Hematopoietic multipotent progenitor cell treated with erythropoietin and hydrocortisone succinate and interleukin-3 and kit ligand, for 8 days (in vitro differentiated cells): ENCODE results near the gene THSD4.
"Not testable (repeated sequence)": the region's sequence is repeated elsewhere in the genome, so short reads cannot be mapped to it uniquely, and the experiment has no call there.

ENCODE experiments used
- DNase-seq: peaks from one replicate; pipeline ENCODE4 v3.0.0-alpha.2; 2015

Gene THSD4

GRCh38 chr15:71232411-71232810 is 117.1 kb downstream of the THSD4 start:
- no peak for DNase-seq

DNA sequence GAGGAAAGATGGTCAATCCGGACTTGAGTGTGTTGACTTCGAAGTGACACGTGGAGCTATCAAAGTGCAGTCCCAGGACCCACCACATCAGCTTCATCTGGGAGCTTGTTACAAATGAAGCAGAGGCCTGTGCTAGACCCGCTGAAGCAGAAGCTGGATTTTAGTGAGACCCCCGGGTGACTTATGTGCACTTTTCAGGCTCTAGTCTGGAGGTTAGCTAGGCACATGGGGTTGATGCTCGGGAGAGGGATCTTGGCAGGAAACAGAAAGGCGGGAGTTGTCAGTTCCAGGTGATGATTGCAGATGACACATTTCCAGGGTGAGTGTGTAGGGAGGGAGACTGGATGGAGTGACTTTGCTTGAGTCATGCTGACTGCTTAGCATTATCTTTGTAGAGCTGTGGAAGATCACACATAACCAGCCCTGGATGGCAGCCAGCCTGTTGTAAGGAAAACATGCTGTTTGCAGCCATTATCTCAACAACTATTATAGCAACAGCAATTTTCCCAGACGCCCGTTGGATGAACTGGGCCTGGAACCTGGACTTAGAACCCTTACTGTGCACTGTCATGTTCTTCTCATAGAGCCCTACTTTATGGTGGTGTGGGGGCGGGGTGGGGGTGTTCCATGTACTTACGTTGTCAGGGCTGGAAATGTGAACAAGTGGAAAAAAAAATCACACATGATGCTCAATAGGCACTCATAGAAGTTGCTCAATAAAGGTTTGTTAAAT is 122.4 kb downstream of the THSD4 start:
- no peak for DNase-seq

DNA sequence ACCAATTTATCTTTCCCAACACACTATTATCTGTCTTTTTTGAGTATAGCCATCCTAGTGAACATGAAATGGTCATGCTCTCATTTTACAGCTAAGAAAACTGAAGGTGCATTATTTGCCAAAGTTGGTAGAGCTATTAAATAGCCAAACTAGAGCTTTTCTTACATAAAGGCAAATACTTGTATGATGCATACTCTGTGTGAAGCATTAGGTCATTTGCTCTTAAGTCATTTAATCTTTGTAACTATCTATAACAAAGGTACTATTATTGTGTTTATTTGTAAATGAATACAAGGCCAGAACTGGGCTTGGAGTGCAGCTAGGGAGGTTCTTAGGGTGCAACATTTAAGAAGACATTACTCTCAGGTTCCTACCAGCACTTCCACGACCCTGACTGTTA is 123.7 kb downstream of the THSD4 start:
- no peak for DNase-seq

DNA sequence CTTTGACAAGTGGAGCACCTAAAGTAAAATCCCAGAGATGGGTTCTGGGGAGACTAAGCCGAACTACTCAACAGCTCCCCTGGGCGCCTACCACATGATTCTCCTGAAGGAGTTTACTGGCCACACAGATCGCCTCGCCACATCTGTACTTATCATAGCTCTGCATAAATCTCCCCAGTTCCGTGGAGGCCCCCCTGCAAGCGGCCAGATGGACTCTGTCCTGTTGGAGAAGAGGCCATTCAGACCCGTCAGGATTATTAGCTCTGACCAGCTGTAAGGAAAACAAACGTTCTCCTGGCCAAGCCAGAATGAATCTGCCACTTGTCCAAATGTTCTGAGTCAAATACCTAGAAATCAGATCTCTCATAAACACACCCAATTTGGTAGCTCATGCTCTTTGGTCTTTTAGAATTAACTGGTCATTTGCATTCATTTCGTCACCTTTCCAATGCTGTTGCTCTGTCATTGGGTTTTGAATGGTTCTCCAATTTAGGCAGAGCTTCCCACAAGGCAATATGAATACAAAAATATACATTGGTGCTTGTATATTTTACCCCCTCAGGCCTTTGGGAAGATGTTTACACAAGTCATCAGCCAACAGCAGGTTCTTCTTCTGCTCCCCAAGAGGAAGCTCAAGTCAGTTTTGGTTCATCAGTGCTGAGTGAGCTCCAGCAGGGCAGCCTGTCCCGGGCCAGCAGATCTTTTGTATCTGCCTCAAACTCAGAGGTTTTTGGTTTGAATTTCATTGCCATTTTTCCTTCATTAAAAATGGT is 124.5 kb downstream of the THSD4 start:
- no peak for DNase-seq

DNA sequence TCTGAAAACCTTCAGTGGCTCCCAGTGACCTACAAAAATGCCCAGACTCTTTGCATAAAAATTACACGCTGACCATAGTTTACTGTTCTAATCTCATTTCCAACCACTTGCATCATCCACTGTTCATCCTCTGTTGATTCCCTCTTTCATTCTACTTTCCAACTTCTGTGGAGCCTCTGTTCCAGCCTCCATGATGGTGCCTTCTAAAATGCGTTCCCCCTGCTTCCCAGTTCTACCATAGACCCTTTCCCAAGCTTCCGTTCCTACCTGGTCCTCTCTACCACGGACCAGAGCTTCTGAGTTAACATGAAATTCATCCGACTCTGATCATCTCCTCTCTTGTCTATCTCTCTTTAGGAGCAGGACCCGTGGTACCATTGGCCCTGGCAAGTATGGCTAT is 127.0 kb downstream of the THSD4 start:
- no peak for DNase-seq

DNA sequence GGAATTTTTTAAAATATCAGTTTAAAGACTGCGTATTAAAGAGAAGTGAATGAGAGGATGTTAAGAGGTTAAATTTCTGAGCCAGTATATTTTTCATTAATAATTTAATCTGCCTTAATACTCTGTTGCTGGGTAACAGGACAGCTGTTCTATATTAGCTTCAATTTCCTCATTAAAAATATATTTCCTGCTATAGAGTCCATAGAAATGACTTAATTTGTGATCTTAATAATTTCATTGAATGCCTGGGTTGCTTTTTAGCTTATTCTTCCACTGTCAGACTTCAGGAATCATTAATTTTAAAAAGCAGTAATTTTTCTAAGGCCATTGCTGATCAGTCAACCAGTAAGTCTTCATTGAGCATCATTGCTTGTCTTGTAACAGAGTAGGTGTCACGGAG is 129.0 kb downstream of the THSD4 start:
- DNase-seq = no peak

DNA sequence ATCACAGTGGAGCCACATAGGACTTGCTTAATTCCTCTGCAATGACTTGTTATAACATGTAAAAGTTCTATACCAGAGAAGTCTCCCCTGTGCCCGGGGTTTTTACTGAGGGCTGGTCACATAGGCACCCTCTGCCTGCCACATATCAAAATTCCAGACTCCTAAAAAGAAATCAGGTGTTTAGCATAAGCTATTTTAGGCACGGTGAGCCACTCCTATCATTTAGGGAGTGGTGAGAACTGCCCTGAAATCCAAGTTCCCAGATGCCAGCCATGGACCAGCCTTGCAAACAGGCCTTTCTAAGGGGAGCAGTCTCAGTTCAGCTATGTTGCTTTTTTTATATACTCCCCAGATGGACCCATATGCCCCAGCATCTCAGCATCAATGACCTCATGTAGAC is 130.3 kb downstream of the THSD4 start:
- no peak for DNase-seq

DNA sequence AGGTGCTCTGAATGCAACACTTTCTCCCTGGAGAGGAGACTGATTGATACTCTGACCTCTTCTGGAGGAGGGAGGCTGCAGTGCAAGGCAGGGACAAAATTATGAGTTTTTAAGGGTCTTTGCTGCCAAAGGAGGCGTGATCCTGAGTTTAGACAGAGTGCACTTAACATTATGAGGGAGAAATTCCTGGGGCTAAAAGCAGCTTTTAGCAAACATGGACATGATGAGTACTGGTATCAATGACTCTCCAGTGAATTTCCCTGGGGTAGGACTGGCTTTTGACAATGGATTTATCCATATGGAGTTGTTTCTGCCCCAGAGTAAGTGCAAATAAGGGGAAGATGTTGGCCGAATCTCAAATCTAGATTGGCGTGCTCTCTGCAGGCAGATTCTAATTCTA is 133.1 kb downstream of the THSD4 start:
- no peak for DNase-seq

DNA sequence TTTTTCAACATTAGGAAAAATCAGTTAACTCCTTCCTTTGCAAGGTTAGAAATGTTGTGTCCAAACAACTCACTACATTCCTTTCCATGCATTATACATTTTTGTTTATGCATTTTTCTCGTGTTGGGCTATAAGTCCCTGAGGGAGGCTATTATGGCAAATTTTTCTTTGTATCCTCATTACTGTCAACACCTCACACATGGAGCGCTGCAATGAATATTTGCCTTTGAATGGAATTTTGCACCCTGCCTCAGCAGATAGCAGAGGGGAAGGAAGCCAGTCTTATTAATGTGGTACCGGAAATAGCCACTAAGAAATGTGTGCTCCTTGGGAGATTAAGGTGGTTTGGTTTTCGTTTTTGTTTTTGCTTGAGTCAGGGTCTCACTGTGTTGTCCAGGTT is 134.7 kb downstream of the THSD4 start:
- no peak for DNase-seq

DNA sequence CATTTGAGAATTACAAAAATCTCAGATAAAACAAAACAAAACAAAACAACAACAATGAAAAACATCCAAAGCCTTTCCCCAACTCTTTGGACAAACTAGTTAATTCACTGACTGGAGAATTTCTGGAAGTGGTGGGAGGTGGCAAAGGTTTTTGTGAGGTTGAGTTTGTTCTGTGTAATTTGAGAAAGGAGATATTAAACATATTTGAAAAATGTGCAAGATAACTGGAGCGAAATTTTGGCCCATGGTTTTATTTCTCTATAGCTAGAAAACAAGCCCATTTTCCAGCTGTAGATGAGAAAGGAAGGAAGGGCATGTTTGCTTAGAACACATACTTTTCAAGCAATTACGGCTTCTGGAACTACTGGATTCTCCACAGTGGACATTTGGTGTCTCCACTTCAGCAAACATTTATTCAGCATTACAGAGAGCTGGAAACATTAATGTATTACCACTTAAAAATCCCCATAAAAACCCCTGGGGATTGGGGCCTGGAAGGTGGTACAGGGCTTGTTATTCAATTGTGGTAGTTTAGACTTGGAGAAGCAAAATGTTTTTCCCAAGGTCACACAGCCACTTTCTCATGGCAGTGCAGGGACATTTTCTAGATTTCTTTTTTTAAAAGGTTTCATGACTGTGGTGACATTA is 135.8 kb downstream of the THSD4 start:
- no peak for DNase-seq

GRCh38 chr15:71251584-71252043 is 136.3 kb downstream of the THSD4 start:
- no peak for DNase-seq

- DNase-seq = no peak
Observed at GRCh38 chr15:71252044-71252739, 136.9 kb downstream of the THSD4 start.

- no peak for DNase-seq
Observed at GRCh38 chr15:71252740-71253047, 137.4 kb downstream of the THSD4 start.

- DNase-seq = no peak
Observed at GRCh38 chr15:71254491-71254890, 139.2 kb downstream of the THSD4 start.

DNA sequence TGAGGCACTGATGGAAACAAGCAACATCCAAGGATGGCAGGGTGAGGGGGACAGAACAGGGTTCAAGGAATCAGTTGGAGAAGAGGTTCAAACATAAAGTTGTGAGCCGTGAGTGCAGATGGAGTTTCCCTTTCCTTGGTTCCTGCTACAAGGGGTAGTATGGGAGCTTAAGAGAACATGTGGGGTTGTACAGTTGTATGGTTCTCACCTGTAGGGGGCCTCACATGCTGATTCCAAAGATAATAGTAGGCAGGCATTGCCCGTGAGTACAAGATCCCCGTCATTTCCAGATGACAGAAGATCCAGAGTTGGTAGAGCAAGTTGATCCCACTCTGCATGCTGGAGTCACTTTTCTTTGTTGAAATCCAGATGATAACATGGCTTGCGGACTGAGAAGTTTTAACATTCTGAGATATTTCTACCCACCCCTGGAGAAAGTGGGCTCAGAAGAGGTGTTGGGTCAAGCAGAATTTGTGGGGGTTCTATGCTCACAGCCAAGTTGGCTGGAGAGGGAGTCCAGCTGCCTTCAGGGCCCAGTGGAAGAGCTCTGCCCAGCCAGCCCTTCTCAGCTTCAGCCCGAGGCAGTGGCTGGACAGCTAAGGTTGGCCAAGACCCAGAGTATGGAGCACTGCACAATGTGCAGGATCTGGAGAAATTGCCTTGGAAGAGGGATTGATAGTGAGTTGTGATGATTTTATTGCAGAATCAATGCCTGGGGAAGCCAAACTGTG is 141.8 kb downstream of the THSD4 start:
- DNase-seq = no peak

DNA sequence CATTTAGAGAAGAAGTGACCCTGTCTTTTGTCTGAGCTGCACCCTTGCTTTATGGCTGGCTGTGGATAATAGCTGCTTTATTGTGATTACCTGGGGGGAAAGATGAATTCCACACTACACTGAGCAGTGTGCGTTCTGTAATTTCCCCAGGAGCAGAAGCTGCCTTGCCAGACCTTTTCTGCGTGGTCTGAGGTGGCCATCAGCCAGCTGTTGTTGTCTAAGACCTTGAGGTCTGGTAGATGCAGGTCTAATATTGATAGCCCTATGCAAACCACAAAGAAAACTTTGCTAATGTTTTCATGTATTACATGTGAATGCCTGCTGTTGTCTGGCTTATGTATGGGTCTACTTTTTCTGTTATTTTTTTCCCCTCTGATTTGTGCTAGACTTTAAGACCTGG is 144.6 kb downstream of the THSD4 start:
- no peak for DNase-seq

GRCh38 chr15:71261418-71261817 is 146.1 kb downstream of the THSD4 start:
- no peak for DNase-seq

- DNase-seq = no peak
Observed at GRCh38 chr15:71261909-71262308, 146.6 kb downstream of the THSD4 start.

DNA sequence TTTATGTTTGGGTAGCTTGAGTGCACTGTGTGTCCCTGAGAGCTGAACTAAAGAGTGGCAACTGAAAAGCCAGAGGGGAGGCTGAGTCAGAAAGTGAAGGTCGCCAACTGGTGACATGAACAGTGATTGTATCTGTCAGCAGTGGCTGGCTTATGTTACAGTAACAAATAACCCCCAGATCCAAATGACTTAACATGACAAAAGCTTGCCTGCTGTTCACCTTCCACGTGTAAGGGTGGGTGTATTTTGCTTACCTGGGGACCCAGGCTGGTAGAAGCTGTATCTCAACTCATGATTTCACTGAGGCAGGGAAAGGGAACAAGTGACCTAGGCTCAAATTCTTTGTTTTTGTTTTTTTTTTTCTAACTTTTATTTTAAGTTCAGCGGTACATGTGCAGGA is 147.3 kb downstream of the THSD4 start:
- no peak for DNase-seq

- not testable (repeated sequence) for DNase-seq
Observed at GRCh38 chr15:71265606-71266005, 150.3 kb downstream of the THSD4 start.

DNA sequence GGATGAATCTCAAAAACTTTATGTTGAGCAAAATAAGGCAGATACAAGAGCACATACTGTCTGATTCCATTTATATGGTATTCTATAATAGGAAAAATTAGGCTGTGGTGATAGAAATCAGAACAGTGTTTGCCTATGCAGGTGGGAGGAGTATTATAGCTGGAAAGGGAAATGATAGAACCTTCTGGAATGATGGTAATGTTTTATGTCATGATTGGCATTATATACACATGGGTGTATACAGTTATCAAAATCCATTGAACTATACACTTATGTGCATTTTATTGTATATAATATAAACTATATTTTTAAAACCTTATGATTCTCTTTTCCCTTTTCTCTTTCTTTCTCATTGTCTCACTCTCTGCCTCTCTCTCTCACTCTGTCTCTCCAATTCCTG is 156.1 kb downstream of the THSD4 start:
- DNase-seq = no peak

DNA sequence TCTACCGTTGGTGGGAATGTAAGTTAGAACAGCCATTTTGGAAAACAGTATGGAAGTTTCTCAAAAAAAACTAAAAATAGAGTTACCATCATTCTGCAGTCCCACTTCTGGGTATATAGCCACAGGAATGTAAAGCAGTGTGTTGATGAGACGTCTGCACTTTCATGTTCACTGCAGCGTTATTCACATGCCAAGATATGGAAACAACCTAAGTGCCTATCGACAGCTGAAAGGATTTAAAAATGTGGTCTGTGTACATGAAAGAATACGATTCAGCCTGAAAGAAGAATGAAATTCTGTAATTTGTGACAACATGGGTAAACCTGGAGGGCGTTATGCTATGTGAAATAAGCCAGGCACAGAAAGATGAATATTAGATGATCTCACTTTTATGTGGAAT is 157.7 kb downstream of the THSD4 start:
- no peak for DNase-seq
